ENCODE results near the gene KERA. TPM values are rescaled to one million over a fixed set of nuclear protein-coding genes. Genes with fewer than 3 reads are reported as not detected.

The KERA gene
- total RNA-seq, 2 donors from 2014 or later, result not detected

- Histone ChIP-seq H3K4me3 (no peak overlapping the region), H3K9me3 (no peaks in the 10 kb centered on the region), H3K27ac (no peak overlapping the region), H3K36me3 (no peaks in the 10 kb centered on the region), H3K27me3 (no peaks in the 10 kb centered on the region), H3K4me1 (no peaks in the 10 kb centered on the region)
- TF ChIP-seq CTCF (IDR thresholded peaks at IDR 0.05), result no peak
- no peak for DNase-seq (ENCODE audit: low spot score)
Observed at GRCh38 chr12:91103101-91103500, 45.3 kb upstream of the KERA start.

- no peaks in the 10 kb centered on the region for H3K4me1 ChIP-seq
- H3K4me3 ChIP-seq, result no peak overlapping the region
Observed at GRCh38 chr12:91100906-91101305, 43.1 kb upstream of the KERA start.

GRCh38 chr12:91099836-91100235 lies 42.0 kb upstream of the KERA start:
- TF ChIP-seq CTCF (IDR thresholded peaks at IDR 0.05), result no peak
- no peaks in the 10 kb centered on the region for H3K9me3 ChIP-seq
- no peaks in the 10 kb centered on the region for H3K27me3 ChIP-seq
- H3K27ac ChIP-seq, result peak overlapping the region in 1 of 2 donors; percentile 54
- H3K4me1 ChIP-seq, result no peaks in the 10 kb centered on the region
- no peak for DNase-seq (ENCODE audit: low spot score)
- H3K36me3 ChIP-seq, result no peaks in the 10 kb centered on the region
- no peak overlapping the region for H3K4me3 ChIP-seq

More at GRCh38 chr12:91100906-91101305, 43.1 kb upstream of the KERA start:
- no peak for TF ChIP-seq CTCF (IDR thresholded peaks at IDR 0.05)
- Histone ChIP-seq H3K27me3 (no peaks in the 10 kb centered on the region), H3K36me3 (no peaks in the 10 kb centered on the region), H3K9me3 (no peaks in the 10 kb centered on the region), H3K27ac (no peak overlapping the region)
- DNase-seq (ENCODE audit: low spot score), result no peak

- Histone ChIP-seq H3K36me3 (no peaks in the 10 kb centered on the region), H3K4me1 (no peaks in the 10 kb centered on the region), H3K4me3 (no peak overlapping the region), H3K27me3 (no peaks in the 10 kb centered on the region), H3K27ac (peak overlapping the region in 1 of 2 donors; percentile 54), H3K9me3 (no peaks in the 10 kb centered on the region)
- TF ChIP-seq CTCF (IDR thresholded peaks at IDR 0.05), result no peak
- DNase-seq (ENCODE audit: low spot score), result no peak
Observed at GRCh38 chr12:91099341-91099740, 41.5 kb upstream of the KERA start.

GRCh38 chr12:91098941-91099340 lies 41.1 kb upstream of the KERA start:
- Histone ChIP-seq H3K4me3 (no peak overlapping the region), H3K4me1 (no peaks in the 10 kb centered on the region), H3K9me3 (no peaks in the 10 kb centered on the region), H3K27me3 (no peaks in the 10 kb centered on the region), H3K36me3 (no peaks in the 10 kb centered on the region), H3K27ac (peak overlapping the region in 1 of 2 donors; percentile 54)
- no peak for DNase-seq (ENCODE audit: low spot score)
- no peak for TF ChIP-seq CTCF (IDR thresholded peaks at IDR 0.05)

- H3K27ac ChIP-seq, result no peak overlapping the region
- no peaks in the 10 kb centered on the region for H3K36me3 ChIP-seq
- H3K4me1 ChIP-seq, result no peaks in the 10 kb centered on the region
- H3K27me3 ChIP-seq, result no peaks in the 10 kb centered on the region
- H3K9me3 ChIP-seq, result no peaks in the 10 kb centered on the region
- no peak for DNase-seq (ENCODE audit: low spot score)
- no peak overlapping the region for H3K4me3 ChIP-seq
- TF ChIP-seq CTCF (IDR thresholded peaks at IDR 0.05), result no peak
Observed at GRCh38 chr12:91098461-91098860, 40.6 kb upstream of the KERA start.

Data from right atrium auricular region (tissue), 2 donors.